ENCODE results near the gene DICER1. TPM values are rescaled to one million over a fixed set of nuclear protein-coding genes. Genes with fewer than 3 reads are reported as not detected.

Gene DICER1
- polyA plus RNA-seq, 1 donor (not counting 4 experiments of a cell fraction or from before 2014, with no cell fraction given): 31.6 TPM

DNA sequence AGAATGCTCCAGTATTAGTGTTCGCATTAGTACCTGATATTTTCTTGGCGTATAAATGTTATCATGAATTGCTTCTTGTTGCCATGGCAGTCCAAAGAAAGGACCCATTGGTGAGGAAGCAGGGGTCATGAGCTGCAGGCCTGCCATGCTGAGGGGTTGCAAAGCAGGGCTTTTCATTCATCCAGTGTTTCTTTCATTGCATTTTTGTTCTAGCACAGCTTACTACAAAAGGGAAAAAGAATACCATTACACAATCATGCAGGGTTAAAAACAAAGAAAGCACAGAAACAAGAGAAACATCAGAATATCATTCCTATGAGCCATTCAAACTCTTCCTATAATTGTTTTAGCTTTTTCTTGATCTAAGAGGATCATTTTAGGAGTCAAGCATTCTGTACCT is 24.0 kb downstream of the DICER1 start:
- Histone ChIP-seq H3K27ac (ENCODE audit: control insufficient read depth, insufficient read depth, low read length) (no peak overlapping the region), H4K20me1 (ENCODE audit: control insufficient read depth, extremely low read depth, insufficient read depth, low read length) (no peaks in the 10 kb centered on the region), H2AFZ (ENCODE audit: control insufficient read depth, low read length) (no peak overlapping the region), H3K9me1 (ENCODE audit: control insufficient read depth, extremely low read depth, insufficient read depth, low read length) (no peaks in the 10 kb centered on the region), H3K27me3 (ENCODE audit: control insufficient read depth, extremely low read depth, insufficient read depth, low read length) (no peaks in the 10 kb centered on the region), H3K4me2 (ENCODE audit: control insufficient read depth, extremely low read depth, insufficient read depth, low read depth, low read length) (no peak overlapping the region), H3K36me3 (ENCODE audit: control insufficient read depth in 2 of 2, extremely low read depth in 1 of 2, insufficient read depth in 2 of 2, low read length in 2 of 2) (peaks cover 3 to 7% of the 10 kb centered on the region in 2 experiments), H3K4me3 (ENCODE audit: control insufficient read depth in 2 of 3, extremely low read depth in 1 of 3, insufficient read depth in 2 of 3, low read depth in 1 of 3, low read length in 3 of 3) (no peak overlapping the region), H3K4me1 (ENCODE audit: control insufficient read depth, extremely low read depth, insufficient read depth, low read length) (no peaks in the 10 kb centered on the region), H3K79me2 (ENCODE audit: control insufficient read depth, insufficient read depth, low read length) (peaks cover 39% of the 10 kb centered on the region), H3K9ac (ENCODE audit: control insufficient read depth, extremely low read depth, insufficient read depth, low read length) (no peak overlapping the region), H3K9me3 (ENCODE audit: control insufficient read depth, low read depth, low read length) (no peaks in the 10 kb centered on the region)
- no peak for TF ChIP-seq CTCF (optimal IDR thresholded peaks at IDR 0.05 in 1 of 3, IDR thresholded peaks at IDR 0.05 in 1 of 3, conservative IDR thresholded peaks at IDR 0.05 in 1 of 3; ENCODE audit: extremely low read depth in 1 of 3, insufficient read depth in 2 of 3, low read length in 3 of 3)
- TF ChIP-seq EZH2 (IDR thresholded peaks at IDR 0.05; ENCODE audit: low read length): no peak
- dilution Hi-C loops (cut with MboI; ENCODE audit: extremely low pct_ligation_motif_present, low sequenced_read_pairs): no loop called here
- no peak for FAIRE-seq
- no peak for DNase-seq (ENCODE audit: low read depth, low spot score)

DNA sequence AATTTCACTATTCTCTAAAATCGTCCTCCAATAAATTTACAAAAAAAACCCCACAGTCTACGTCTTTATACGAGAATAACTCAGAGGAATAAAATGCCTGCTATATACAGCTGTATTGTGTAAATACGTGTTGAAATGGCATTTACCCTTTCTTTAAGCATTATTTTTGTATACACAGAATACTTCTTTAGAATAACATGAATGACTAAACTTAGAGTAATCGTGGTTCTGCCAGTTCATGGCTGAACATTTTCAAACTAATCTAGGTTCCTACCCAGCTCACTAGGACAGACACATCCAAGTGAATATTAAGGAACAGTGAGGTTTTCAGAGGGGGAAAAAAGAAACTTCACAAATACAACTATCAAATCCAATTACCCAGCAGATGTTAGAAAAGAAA is 24.6 kb downstream of the DICER1 start:
- Histone ChIP-seq H3K9me3 (ENCODE audit: control insufficient read depth, low read depth, low read length) (no peaks in the 10 kb centered on the region), H3K9ac (ENCODE audit: control insufficient read depth, extremely low read depth, insufficient read depth, low read length) (no peak overlapping the region), H3K27ac (ENCODE audit: control insufficient read depth, insufficient read depth, low read length) (no peak overlapping the region), H3K79me2 (ENCODE audit: control insufficient read depth, insufficient read depth, low read length) (peaks cover 36% of the 10 kb centered on the region), H3K4me3 (ENCODE audit: control insufficient read depth in 2 of 3, extremely low read depth in 1 of 3, insufficient read depth in 2 of 3, low read depth in 1 of 3, low read length in 3 of 3) (no peak overlapping the region), H2AFZ (ENCODE audit: control insufficient read depth, low read length) (no peak overlapping the region), H3K4me2 (ENCODE audit: control insufficient read depth, extremely low read depth, insufficient read depth, low read depth, low read length) (no peak overlapping the region), H3K4me1 (ENCODE audit: control insufficient read depth, extremely low read depth, insufficient read depth, low read length) (no peaks in the 10 kb centered on the region), H3K27me3 (ENCODE audit: control insufficient read depth, extremely low read depth, insufficient read depth, low read length) (no peaks in the 10 kb centered on the region), H3K9me1 (ENCODE audit: control insufficient read depth, extremely low read depth, insufficient read depth, low read length) (no peaks in the 10 kb centered on the region), H4K20me1 (ENCODE audit: control insufficient read depth, extremely low read depth, insufficient read depth, low read length) (no peaks in the 10 kb centered on the region), H3K36me3 (ENCODE audit: control insufficient read depth in 2 of 2, extremely low read depth in 1 of 2, insufficient read depth in 2 of 2, low read length in 2 of 2) (peaks cover 3 to 7% of the 10 kb centered on the region in 2 experiments)
- DNase-seq (ENCODE audit: low read depth, low spot score) (no peak), FAIRE-seq (no peak)
- TF ChIP-seq EZH2 (IDR thresholded peaks at IDR 0.05; ENCODE audit: low read length) (no peak), CTCF (optimal IDR thresholded peaks at IDR 0.05 in 1 of 3, IDR thresholded peaks at IDR 0.05 in 1 of 3, conservative IDR thresholded peaks at IDR 0.05 in 1 of 3; ENCODE audit: extremely low read depth in 1 of 3, insufficient read depth in 2 of 3, low read length in 3 of 3) (no peak)
- dilution Hi-C loops (cut with MboI; ENCODE audit: extremely low pct_ligation_motif_present, low sequenced_read_pairs): no loop called here
